Mucosa of gallbladder (tissue), 1 donor: ENCODE measurements around the gene RUNX2. TPM values are rescaled to one million over a fixed set of nuclear protein-coding genes. Genes with fewer than 3 reads are reported as not detected.
"Not testable (repeated sequence)": the region's sequence is repeated elsewhere in the genome, so short reads cannot be mapped to it uniquely, and the experiment has no call there.

Source experiments
- DNase-seq: peaks from one replicate; pipeline ENCODE4 v3.0.0-alpha.2; 2020; ENCODE audit warnings: low spot score
- total RNA-seq: library from RNA; stranded (reverse); gene quantifications from one replicate; pipeline ENCODE4 v1.2.1, GENCODE V29; 2021
- donor health status: DM: no; HTN: no; CAD: no.

The RUNX2 gene
- total RNA-seq, result 5.3 TPM

- DNase-seq, result no peak
Observed at GRCh38 chr6:45327956-45328522, at the start of gene RUNX2. RUNX2 (plus strand) TSS chr6:45328330; CDS start chr6:45328727, 397 bp downstream.

GRCh38 chr6:45278367-45278766 lies 49.8 kb upstream of the RUNX2 start:
- no peak for DNase-seq

GRCh38 chr6:45286707-45287106 lies 41.4 kb upstream of the RUNX2 start:
- not testable (repeated sequence) for DNase-seq

- no peak for DNase-seq
Observed at GRCh38 chr6:45289751-45290514, 38.2 kb upstream of the RUNX2 start.

GRCh38 chr6:45293306-45293705 lies 34.8 kb upstream of the RUNX2 start:
- DNase-seq, result no peak

GRCh38 chr6:45294065-45294701 lies 33.9 kb upstream of the RUNX2 start:
- not testable (repeated sequence) for DNase-seq

- no peak for DNase-seq
Observed at GRCh38 chr6:45297320-45297719, 30.8 kb upstream of the RUNX2 start.

- DNase-seq, result no peak
Observed at GRCh38 chr6:45299096-45299581, 29.0 kb upstream of the RUNX2 start.

- DNase-seq, result no peak
Observed at GRCh38 chr6:45300736-45301135, 27.4 kb upstream of the RUNX2 start.

- no peak for DNase-seq
Observed at GRCh38 chr6:45301348-45302142, 26.6 kb upstream of the RUNX2 start.

- no peak for DNase-seq
Observed at GRCh38 chr6:45302832-45303231, 25.3 kb upstream of the RUNX2 start.

- DNase-seq, result no peak
Observed at GRCh38 chr6:45305546-45305945, 22.6 kb upstream of the RUNX2 start.

- no peak for DNase-seq
Observed at GRCh38 chr6:45310118-45310788, 17.9 kb upstream of the RUNX2 start.

- no peak for DNase-seq
Observed at GRCh38 chr6:45314146-45314545, 14.0 kb upstream of the RUNX2 start.

GRCh38 chr6:45320349-45320748 lies 7.8 kb upstream of the RUNX2 start:
- DNase-seq, result no peak

GRCh38 chr6:45323656-45324224 lies 4.4 kb upstream of the RUNX2 start:
- DNase-seq, result no peak

- no peak for DNase-seq
Observed at GRCh38 chr6:45326698-45327417, 1.3 kb upstream of the RUNX2 start.

- DNase-seq, result no peak
Observed at GRCh38 chr6:45328523-45328922, 393 bp downstream of the RUNX2 start.

GRCh38 chr6:45344900-45345299 lies 16.8 kb downstream of the RUNX2 start:
- no peak for DNase-seq

- DNase-seq, result no peak
Observed at GRCh38 chr6:45350186-45350710, 22.1 kb downstream of the RUNX2 start.
